Measurements from ENCODE around the gene ERC2. TPM values are rescaled to one million over a fixed set of nuclear protein-coding genes. Genes with fewer than 3 reads are reported as not detected.

Gene ERC2
- total RNA-seq, 3 donors from 2014 or later (not counting 1 experiment from before 2014, with no cell fraction given): not detected

- no peaks in the 10 kb centered on the region for H3K27me3 ChIP-seq (ENCODE audit: control insufficient read depth, insufficient read depth, low read length)
- H3K27ac ChIP-seq (ENCODE audit: low read length): no peak overlapping the region
- H3K36me3 ChIP-seq (ENCODE audit: control insufficient read depth, insufficient read depth, low read length): no peaks in the 10 kb centered on the region
- Mint-ChIP-seq H3K36me3 (no peaks in the 10 kb centered on the region), H3K27me3 (ENCODE audit: low read depth in 2 of 2) (no peaks in the 10 kb centered on the region), H3K27ac (no peak overlapping the region), H3K4me3 (no peak overlapping the region), H3K9me3 (peaks cover 0 to 3% of the 10 kb centered on the region in 2 donors), H3K4me1 (no peaks in the 10 kb centered on the region)
- ATAC-seq (no peak), DNase-seq (no peak)
- intact Hi-C loops (cut with micrococcal nuclease): no loop called here
- no peak for TF ChIP-seq CTCF (IDR thresholded peaks at IDR 0.05)
- no peaks in the 10 kb centered on the region for H3K4me1 ChIP-seq (ENCODE audit: control insufficient read depth, insufficient read depth, low read length)
- H3K4me3 ChIP-seq (ENCODE audit: low read length): no peak overlapping the region
- 67% methylated on average over 1 of the region's 4 CpGs for WGBS (ENCODE audit: insufficient coverage)
- H3K9me3 ChIP-seq (ENCODE audit: control insufficient read depth, insufficient read depth, low read length): peaks cover 3% of the 10 kb centered on the region
Observed at GRCh38 chr3:55691141-55691540, 777.1 kb downstream of the ERC2 start.

GRCh38 chr3:55690726-55691125 is 777.5 kb downstream of the ERC2 start:
- intact Hi-C loops (cut with micrococcal nuclease): no loop called here
- no peak for TF ChIP-seq CTCF (IDR thresholded peaks at IDR 0.05)
- ATAC-seq (no peak), DNase-seq (no peak)
- Histone ChIP-seq H3K9me3 (ENCODE audit: control insufficient read depth, insufficient read depth, low read length) (peaks cover 3% of the 10 kb centered on the region), H3K4me3 (ENCODE audit: low read length) (no peak overlapping the region), H3K36me3 (ENCODE audit: control insufficient read depth, insufficient read depth, low read length) (no peaks in the 10 kb centered on the region), H3K27me3 (ENCODE audit: control insufficient read depth, insufficient read depth, low read length) (no peaks in the 10 kb centered on the region), H3K27ac (ENCODE audit: low read length) (no peak overlapping the region), H3K4me1 (ENCODE audit: control insufficient read depth, insufficient read depth, low read length) (no peaks in the 10 kb centered on the region)
- Mint-ChIP-seq H3K9me3 (peaks cover 0 to 3% of the 10 kb centered on the region in 2 donors), H3K4me3 (no peak overlapping the region), H3K27me3 (ENCODE audit: low read depth in 2 of 2) (no peaks in the 10 kb centered on the region), H3K36me3 (no peaks in the 10 kb centered on the region), H3K27ac (no peak overlapping the region), H3K4me1 (no peaks in the 10 kb centered on the region)
- WGBS (ENCODE audit: insufficient coverage): 92% methylated on average over 1 of the region's 3 CpGs

DNA sequence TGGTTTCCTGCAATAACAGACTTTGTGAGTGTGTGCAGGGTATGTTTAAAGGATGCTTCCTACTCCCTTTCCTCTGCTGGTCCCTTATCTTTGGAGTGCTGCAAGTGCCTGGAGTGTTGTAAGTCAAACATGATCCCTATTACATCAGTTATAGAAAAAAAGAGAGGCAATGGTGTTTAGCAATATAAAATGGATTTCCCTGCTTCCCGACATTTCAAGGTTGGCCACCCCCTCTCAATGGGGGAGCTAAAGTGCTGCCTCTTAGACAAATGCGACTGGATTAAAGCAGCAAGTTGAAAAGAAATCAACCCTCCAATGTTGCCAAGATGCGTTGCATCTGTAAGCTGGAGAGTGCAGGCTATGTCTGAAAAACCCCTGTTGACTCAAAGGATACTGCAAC is 778.1 kb downstream of the ERC2 start:
- ATAC-seq (no peak), DNase-seq (no peak)
- Mint-ChIP-seq H3K27ac (no peak overlapping the region), H3K9me3 (peaks cover 0 to 3% of the 10 kb centered on the region in 2 donors), H3K36me3 (no peaks in the 10 kb centered on the region), H3K4me1 (no peaks in the 10 kb centered on the region), H3K4me3 (no peak overlapping the region), H3K27me3 (ENCODE audit: low read depth in 2 of 2) (no peaks in the 10 kb centered on the region)
- intact Hi-C loops (cut with micrococcal nuclease): no loop called here
- Histone ChIP-seq H3K4me3 (ENCODE audit: low read length) (no peak overlapping the region), H3K9me3 (ENCODE audit: control insufficient read depth, insufficient read depth, low read length) (peaks cover 3% of the 10 kb centered on the region), H3K36me3 (ENCODE audit: control insufficient read depth, insufficient read depth, low read length) (no peaks in the 10 kb centered on the region), H3K27me3 (ENCODE audit: control insufficient read depth, insufficient read depth, low read length) (no peaks in the 10 kb centered on the region), H3K4me1 (ENCODE audit: control insufficient read depth, insufficient read depth, low read length) (no peaks in the 10 kb centered on the region), H3K27ac (ENCODE audit: low read length) (no peak overlapping the region)
- 97% methylated on average over 3 of the region's 3 CpGs for WGBS (ENCODE audit: insufficient coverage)
- TF ChIP-seq CTCF (IDR thresholded peaks at IDR 0.05): no peak

DNA sequence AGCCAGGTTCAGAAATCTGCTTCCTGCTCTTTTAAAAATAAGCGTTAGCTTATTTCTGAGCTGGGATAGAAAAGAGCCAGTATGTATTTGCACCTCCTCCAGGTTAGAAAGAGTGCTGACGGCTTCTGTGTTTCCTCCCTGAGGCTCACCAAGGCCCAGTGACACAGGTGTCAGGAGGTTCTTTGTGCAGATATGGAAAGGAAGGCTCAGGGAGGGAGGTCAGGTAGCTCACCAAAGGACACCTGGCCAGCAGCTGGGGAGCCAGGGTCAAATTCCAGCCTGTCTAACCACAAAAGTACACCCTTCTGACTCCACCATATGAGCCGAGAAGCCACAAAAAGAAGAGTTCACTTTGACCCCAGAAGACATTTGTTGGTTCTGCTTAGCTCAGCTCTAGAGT is 780.1 kb downstream of the ERC2 start:
- Histone ChIP-seq H3K4me3 (ENCODE audit: low read length) (no peak overlapping the region), H3K9me3 (ENCODE audit: control insufficient read depth, insufficient read depth, low read length) (peaks cover 3% of the 10 kb centered on the region), H3K27ac (ENCODE audit: low read length) (no peak overlapping the region), H3K36me3 (ENCODE audit: control insufficient read depth, insufficient read depth, low read length) (no peaks in the 10 kb centered on the region), H3K4me1 (ENCODE audit: control insufficient read depth, insufficient read depth, low read length) (no peaks in the 10 kb centered on the region), H3K27me3 (ENCODE audit: control insufficient read depth, insufficient read depth, low read length) (no peaks in the 10 kb centered on the region)
- WGBS (ENCODE audit: insufficient coverage): 91% methylated on average over 3 of the region's 3 CpGs
- Mint-ChIP-seq H3K4me3 (no peak overlapping the region), H3K36me3 (no peaks in the 10 kb centered on the region), H3K27me3 (ENCODE audit: low read depth in 2 of 2) (no peaks in the 10 kb centered on the region), H3K27ac (no peak overlapping the region), H3K4me1 (no peaks in the 10 kb centered on the region), H3K9me3 (no peaks in the 10 kb centered on the region)
- no peak for TF ChIP-seq CTCF (IDR thresholded peaks at IDR 0.05)
- intact Hi-C loops (cut with micrococcal nuclease): no loop called here
- ATAC-seq (no peak), DNase-seq (no peak)

Measured in natural killer cell (primary cell).